ENCODE measurements around the gene ABCC12.
"Not testable (repeated sequence)": the region's sequence is repeated elsewhere in the genome, so short reads cannot be mapped to it uniquely, and the experiment has no call there.

Gene ABCC12

DNA sequence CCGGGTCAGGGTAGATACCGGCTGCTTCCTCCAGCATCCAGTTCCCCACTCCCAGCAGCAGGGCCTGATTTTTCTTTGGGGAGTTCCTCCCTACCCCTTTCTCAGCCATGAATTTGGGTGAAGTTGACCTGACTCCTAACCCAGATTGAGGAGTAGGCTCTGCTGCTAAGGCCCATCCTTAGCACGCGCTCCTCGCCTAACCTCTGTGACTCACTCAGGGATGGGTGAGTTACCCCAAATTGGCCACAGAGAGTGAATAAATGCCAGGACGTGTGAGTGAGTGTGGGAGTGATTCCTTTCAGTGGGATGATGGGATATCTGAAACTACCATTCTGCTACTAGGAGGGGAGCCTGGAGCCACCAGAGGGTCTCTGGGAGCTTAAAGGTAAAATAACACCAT lies 28.9 kb upstream of the ABCC12 start:
- Histone ChIP-seq H3K36me3 (ENCODE audit: control insufficient read depth, insufficient read depth, low read length) (no peaks in the 10 kb centered on the region), H3K9me3 (ENCODE audit: control insufficient read depth, low read length) (no peaks in the 10 kb centered on the region), H3K4me3 (ENCODE audit: extremely low read depth, insufficient read depth, low read length, poor library complexity, severe bottlenecking) (no peak overlapping the region), H3K27ac (ENCODE audit: low read depth, low read length, severe bottlenecking) (no peak overlapping the region), H3K4me1 (ENCODE audit: control insufficient read depth, insufficient read depth, low read length, poor library complexity, severe bottlenecking) (no peaks in the 10 kb centered on the region)
- 82 to 91% methylated on average over 6 of the region's 6 CpGs for WGBS, 2 experiments (ENCODE audit: insufficient coverage in 2 of 2)

DNA sequence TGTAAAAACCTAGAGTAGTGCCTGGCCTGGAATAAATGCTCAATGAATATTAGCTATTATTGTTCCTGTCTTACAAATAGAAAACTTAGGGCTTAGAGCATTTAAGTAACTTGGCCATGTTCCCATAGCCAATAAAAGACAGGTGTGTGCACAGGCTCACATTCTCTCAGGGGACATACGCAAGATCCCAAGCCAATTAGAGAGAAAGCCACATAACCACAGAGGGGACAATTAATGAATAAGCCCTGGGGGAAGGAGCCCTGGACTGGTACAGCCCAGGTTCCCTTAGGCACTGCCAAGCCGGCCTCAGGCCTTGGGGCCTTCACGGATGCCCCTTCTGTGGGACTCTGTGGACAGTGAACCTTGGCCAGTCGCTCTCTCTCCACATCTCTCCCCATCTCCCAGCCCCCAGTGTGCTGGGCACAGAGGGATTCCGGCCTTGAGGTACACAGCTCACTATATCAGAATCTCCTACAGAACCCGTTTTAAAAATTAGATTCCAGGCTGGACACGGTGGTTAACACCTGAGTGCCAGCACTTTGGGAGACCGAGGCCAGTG lies 27.3 kb upstream of the ABCC12 start:
- no peaks in the 10 kb centered on the region for H3K4me1 ChIP-seq (ENCODE audit: control insufficient read depth, insufficient read depth, low read length, poor library complexity, severe bottlenecking)
- no peaks in the 10 kb centered on the region for H3K9me3 ChIP-seq (ENCODE audit: control insufficient read depth, low read length)
- 92 to 94% methylated on average over 7 to 8 of the region's 8 CpGs for WGBS, 2 experiments (ENCODE audit: insufficient coverage in 2 of 2)
- no peak overlapping the region for H3K4me3 ChIP-seq (ENCODE audit: extremely low read depth, insufficient read depth, low read length, poor library complexity, severe bottlenecking)
- H3K36me3 ChIP-seq (ENCODE audit: control insufficient read depth, insufficient read depth, low read length) = no peaks in the 10 kb centered on the region
- no peak overlapping the region for H3K27ac ChIP-seq (ENCODE audit: low read depth, low read length, severe bottlenecking)

DNA sequence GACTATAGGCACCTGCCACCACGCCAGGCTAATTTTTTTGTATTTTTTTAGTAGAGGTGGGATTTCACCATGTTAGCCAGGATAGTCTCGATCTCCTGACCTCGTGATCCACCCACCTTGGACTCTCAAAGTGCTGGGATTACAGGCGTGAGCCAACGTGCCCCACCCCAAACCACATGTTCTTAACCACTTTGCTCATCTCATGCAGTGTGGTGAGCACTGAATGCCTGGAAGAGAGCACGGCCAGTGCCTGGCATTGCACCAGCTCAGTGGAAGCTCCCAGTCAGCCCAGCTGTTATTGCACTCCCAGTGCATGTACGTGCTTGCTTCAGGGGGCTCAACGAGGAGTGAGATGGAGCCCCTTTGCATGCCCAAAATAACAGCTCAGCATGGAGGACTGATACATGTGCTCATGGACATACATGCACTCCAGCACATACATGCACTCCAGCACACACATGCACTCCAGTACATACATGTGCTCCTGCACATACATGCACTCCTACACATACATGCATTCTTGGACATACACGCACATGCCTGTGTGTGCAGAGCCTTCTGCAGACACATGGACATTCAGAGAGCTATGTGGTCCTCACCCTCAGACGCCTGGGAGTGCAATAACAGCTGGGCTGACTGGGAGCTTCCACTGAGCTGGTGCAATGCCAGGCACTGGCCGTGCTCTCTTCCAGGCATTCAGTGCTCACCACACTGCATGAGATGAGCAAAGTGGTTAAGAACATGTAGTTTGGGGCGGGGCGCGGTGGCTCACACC lies 26.1 kb upstream of the ABCC12 start:
- H3K36me3 ChIP-seq (ENCODE audit: control insufficient read depth, insufficient read depth, low read length); H3K4me1 ChIP-seq (ENCODE audit: control insufficient read depth, insufficient read depth, low read length, poor library complexity, severe bottlenecking); H3K9me3 ChIP-seq (ENCODE audit: control insufficient read depth, low read length); H3K4me3 ChIP-seq (ENCODE audit: extremely low read depth, insufficient read depth, low read length, poor library complexity, severe bottlenecking); H3K27ac ChIP-seq (ENCODE audit: low read depth, low read length, severe bottlenecking): not testable (repeated sequence)
- WGBS, 2 experiments (ENCODE audit: insufficient coverage in 2 of 2) = 92 to 94% methylated on average over 9 to 13 of the region's 14 CpGs

DNA sequence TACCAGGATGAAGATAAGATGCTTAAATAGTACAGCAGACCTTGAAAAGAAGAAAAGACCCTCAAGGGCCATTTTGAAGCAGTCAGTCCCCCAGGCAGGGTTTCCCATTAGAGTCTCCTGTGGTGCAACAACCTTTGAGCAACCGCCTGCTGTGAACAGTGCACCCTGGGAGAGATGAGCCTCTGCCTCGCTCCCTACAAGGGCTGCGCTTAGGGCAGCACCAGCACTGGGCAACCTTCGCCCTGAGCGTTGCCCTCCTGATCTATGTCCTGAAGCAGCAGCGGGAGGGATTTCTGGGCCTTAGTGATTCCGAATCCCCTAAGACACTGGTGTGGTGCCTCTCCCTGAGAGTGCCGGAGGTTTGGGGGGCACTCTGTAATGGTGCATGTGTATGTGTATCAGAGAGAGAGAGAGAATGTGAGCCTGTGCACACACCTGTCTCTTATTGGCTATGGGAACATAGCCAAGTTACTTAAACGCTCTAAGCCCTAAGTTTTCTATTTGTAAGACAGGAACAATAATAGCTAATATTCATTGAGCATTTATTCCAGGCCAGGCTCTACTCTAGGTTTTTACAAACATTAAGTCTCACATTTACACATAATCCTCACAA lies 25.2 kb upstream of the ABCC12 start:
- Histone ChIP-seq H3K27ac (ENCODE audit: low read depth, low read length, severe bottlenecking) (no peak overlapping the region), H3K36me3 (ENCODE audit: control insufficient read depth, insufficient read depth, low read length) (no peaks in the 10 kb centered on the region)
- WGBS, 2 experiments (ENCODE audit: insufficient coverage in 2 of 2) = 90 to 92% methylated on average over 5 to 8 of the region's 9 CpGs

DNA sequence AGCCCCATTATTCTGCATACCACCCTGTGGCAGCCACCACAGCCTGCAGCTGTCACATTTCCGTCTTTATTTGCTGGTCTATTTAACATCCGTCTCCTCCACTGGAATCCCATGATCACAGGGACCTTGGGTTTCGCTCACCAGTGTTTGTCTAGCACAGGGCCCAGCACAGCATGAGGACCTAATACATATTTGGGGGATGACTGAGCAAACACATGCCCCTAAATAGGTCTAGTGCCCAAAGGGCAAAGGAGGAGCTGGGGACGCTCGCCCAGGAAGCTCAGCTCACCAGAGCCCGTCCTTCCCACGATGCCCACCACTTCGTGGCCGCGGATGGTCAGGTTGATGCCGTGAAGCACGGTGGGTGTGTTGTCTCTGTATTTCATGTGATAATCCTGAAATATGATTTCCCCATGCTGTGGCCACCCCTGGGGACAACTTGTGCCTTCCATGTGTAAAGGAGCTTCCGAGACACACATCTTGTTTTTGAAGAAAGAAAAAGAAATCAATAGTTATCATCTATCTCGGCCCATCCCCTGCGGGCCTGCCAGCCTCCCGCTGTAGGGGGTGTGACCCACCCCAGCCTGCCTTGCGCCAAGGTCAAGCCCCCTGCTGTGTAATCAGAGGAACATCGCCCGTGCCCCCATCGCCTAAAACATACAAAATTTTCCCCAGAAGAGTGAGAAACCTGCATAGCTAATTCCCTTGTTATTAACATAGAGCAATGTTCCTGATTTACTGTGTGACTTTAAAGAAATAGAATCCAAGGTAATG lies 21.0 kb upstream of the ABCC12 start:
- Histone ChIP-seq H3K36me3 (ENCODE audit: control insufficient read depth, insufficient read depth, low read length) (no peaks in the 10 kb centered on the region), H3K9me3 (ENCODE audit: control insufficient read depth, low read length) (no peaks in the 10 kb centered on the region), H3K27ac (ENCODE audit: low read depth, low read length, severe bottlenecking) (no peak overlapping the region), H3K4me1 (ENCODE audit: control insufficient read depth, insufficient read depth, low read length, poor library complexity, severe bottlenecking) (no peaks in the 10 kb centered on the region), H3K4me3 (ENCODE audit: extremely low read depth, insufficient read depth, low read length, poor library complexity, severe bottlenecking) (no peak overlapping the region)
- 94 to 95% methylated on average over 16 to 17 of the region's 20 CpGs for WGBS, 2 experiments (ENCODE audit: insufficient coverage in 2 of 2)

More for the DNA sequence above, 25.2 kb upstream of the ABCC12 start:
- H3K9me3 ChIP-seq (ENCODE audit: control insufficient read depth, low read length) = no peaks in the 10 kb centered on the region
- H3K4me3 ChIP-seq (ENCODE audit: extremely low read depth, insufficient read depth, low read length, poor library complexity, severe bottlenecking) = no peak overlapping the region
- H3K4me1 ChIP-seq (ENCODE audit: control insufficient read depth, insufficient read depth, low read length, poor library complexity, severe bottlenecking) = no peaks in the 10 kb centered on the region

DNA sequence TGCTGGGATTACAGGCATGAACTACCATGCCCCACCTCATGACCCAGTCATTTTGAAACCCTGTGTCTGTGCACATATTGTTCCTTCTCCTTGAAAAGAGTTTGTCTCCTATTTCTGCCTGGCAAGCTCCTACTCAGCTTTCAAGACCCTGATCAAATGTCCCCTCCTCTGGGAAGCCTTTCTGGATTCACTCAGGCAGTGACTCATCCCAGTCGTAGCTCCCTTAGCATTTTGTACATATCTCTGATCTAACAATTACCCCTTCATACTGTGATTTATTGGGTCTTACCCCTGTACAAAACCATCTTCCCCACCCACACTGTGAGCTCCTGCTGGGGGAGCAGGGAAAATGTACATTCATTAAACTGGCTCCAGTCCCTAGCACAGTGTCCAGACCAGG lies 18.1 kb upstream of the ABCC12 start:
- WGBS, 2 experiments (ENCODE audit: insufficient coverage in 2 of 2) = 33 to 50% methylated on average over 1 of the region's 1 CpG

DNA sequence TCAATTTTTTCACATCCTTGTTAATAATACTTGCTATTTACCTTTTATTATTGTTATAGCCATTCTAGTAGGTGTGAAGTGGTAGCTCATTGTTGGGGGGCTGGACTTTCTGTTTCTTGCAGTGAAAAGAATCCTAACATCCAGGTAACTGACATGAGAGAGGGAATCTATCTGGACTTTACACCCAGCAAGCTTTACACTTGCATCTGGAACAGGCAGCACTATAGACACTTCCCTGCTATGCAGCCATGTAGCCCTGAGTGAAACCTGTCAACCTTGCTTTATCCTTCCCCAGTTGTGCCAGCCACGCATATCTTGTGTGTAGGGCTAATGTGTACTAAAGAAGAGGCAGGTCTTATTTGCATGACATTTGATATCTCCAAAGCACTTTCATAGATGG lies 16.9 kb upstream of the ABCC12 start:
- 100% methylated on average over 1 of the region's 1 CpG; no CpG with 5 or more reads in 1 of the 2 experiments for WGBS, 2 experiments (ENCODE audit: insufficient coverage in 2 of 2)
- Histone ChIP-seq H3K27ac (ENCODE audit: low read depth, low read length, severe bottlenecking) (no peak overlapping the region), H3K4me1 (ENCODE audit: control insufficient read depth, insufficient read depth, low read length, poor library complexity, severe bottlenecking) (no peaks in the 10 kb centered on the region), H3K4me3 (ENCODE audit: extremely low read depth, insufficient read depth, low read length, poor library complexity, severe bottlenecking) (no peak overlapping the region), H3K9me3 (ENCODE audit: control insufficient read depth, low read length) (no peaks in the 10 kb centered on the region), H3K36me3 (ENCODE audit: control insufficient read depth, insufficient read depth, low read length) (no peaks in the 10 kb centered on the region)

More for the DNA sequence above, 18.1 kb upstream of the ABCC12 start:
- no peak overlapping the region for H3K27ac ChIP-seq (ENCODE audit: low read depth, low read length, severe bottlenecking)
- H3K4me3 ChIP-seq (ENCODE audit: extremely low read depth, insufficient read depth, low read length, poor library complexity, severe bottlenecking) = no peak overlapping the region
- no peaks in the 10 kb centered on the region for H3K9me3 ChIP-seq (ENCODE audit: control insufficient read depth, low read length)
- H3K36me3 ChIP-seq (ENCODE audit: control insufficient read depth, insufficient read depth, low read length) = no peaks in the 10 kb centered on the region
- no peaks in the 10 kb centered on the region for H3K4me1 ChIP-seq (ENCODE audit: control insufficient read depth, insufficient read depth, low read length, poor library complexity, severe bottlenecking)

DNA sequence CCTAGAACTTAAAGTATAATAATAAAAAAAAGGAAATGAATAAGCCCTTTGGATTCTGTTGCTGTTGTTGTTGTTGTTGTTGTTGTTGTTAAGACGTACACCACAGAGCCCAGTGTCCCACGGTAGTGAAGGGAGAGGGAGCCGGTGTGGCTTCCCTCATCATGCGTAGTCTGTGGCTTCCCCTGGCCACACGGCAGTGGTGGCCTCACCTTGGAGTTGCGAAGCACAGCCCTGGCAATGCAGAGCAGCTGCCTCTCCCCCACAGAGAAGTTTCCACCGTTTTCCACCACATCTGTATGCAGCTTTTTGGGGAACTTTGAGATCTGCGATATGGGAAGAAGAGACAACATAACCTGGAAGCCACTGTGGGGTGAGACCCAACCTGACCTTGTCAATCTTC lies 14.1 kb upstream of the ABCC12 start:
- H3K27ac ChIP-seq (ENCODE audit: low read depth, low read length, severe bottlenecking) = no peak overlapping the region
- H3K9me3 ChIP-seq (ENCODE audit: control insufficient read depth, low read length) = no peaks in the 10 kb centered on the region
- H3K36me3 ChIP-seq (ENCODE audit: control insufficient read depth, insufficient read depth, low read length) = no peaks in the 10 kb centered on the region
- 92 to 97% methylated on average over 5 to 8 of the region's 8 CpGs for WGBS, 2 experiments (ENCODE audit: insufficient coverage in 2 of 2)
- peaks cover 7% of the 10 kb centered on the region for H3K4me1 ChIP-seq (ENCODE audit: control insufficient read depth, insufficient read depth, low read length, poor library complexity, severe bottlenecking)
- no peak overlapping the region for H3K4me3 ChIP-seq (ENCODE audit: extremely low read depth, insufficient read depth, low read length, poor library complexity, severe bottlenecking)

DNA sequence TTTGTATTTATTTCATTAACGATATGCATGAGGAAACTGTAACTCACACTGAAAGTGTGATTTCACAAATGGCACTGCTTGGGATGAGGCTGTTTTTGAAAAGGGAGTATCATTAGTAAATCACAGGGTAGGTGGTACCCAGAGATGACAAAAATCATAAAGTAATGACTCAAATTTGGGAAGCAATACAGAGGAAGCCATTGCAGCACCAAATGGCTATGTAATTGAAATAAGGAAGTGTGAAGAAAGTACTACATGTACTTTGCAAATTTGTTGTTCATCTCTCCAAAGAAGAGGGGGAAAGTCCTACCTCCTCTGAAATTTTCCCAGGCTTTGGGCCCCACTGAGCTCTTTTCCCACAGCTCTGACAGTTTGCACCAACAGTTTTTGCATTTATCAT lies 12.3 kb upstream of the ABCC12 start:
- Histone ChIP-seq H3K4me3 (ENCODE audit: extremely low read depth, insufficient read depth, low read length, poor library complexity, severe bottlenecking) (no peak overlapping the region), H3K27ac (ENCODE audit: low read depth, low read length, severe bottlenecking) (no peak overlapping the region), H3K36me3 (ENCODE audit: control insufficient read depth, insufficient read depth, low read length) (no peaks in the 10 kb centered on the region), H3K9me3 (ENCODE audit: control insufficient read depth, low read length) (no peaks in the 10 kb centered on the region), H3K4me1 (ENCODE audit: control insufficient read depth, insufficient read depth, low read length, poor library complexity, severe bottlenecking) (peaks cover 7% of the 10 kb centered on the region)
- WGBS, 2 experiments (ENCODE audit: insufficient coverage in 2 of 2) = 83 to 100% methylated on average over 1 of the region's 1 CpG

DNA sequence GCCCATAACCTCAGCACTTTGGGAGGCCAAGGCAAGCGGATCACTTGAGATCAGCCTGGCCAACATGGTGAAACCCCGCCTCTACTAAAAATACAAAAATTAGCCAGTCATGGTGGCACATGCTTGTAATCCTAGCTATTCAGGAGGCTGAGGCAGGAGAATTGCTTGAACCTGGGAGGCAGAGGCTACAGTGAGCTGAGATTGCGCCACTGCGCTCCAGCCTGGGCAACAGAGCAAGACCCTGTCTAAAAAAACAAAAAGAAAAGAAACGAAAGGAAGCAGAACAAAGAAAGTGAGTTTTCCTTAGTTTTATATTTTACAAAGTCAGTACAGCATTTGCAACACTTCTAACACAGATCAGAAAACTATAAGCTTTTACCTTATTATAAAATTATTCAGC lies 10.8 kb upstream of the ABCC12 start:
- 93 to 94% methylated on average over 3 to 4 of the region's 5 CpGs for WGBS, 2 experiments (ENCODE audit: insufficient coverage in 2 of 2)
- not testable (repeated sequence) for H3K9me3 ChIP-seq (ENCODE audit: control insufficient read depth, low read length); H3K4me3 ChIP-seq (ENCODE audit: extremely low read depth, insufficient read depth, low read length, poor library complexity, severe bottlenecking); H3K27ac ChIP-seq (ENCODE audit: low read depth, low read length, severe bottlenecking); H3K36me3 ChIP-seq (ENCODE audit: control insufficient read depth, insufficient read depth, low read length)
- H3K4me1 ChIP-seq (ENCODE audit: control insufficient read depth, insufficient read depth, low read length, poor library complexity, severe bottlenecking) = peaks cover 12% of the 10 kb centered on the region
